HG03342 (cell line): ENCODE measurements around the gene F3.
A peak's percentile ranks its signal among the peaks of the same experiment; 100 is the strongest.

Experiments used
- ATAC-seq: cut with Tn5 transposase; IDR thresholded peaks from one replicate; pipeline ENCODE4 v1.9.1; 2021; ENCODE audit warnings: mild to moderate bottlenecking, moderate library complexity; ENCODE audit not compliant: unreplicated experiment

The F3 gene

GRCh38 chr1:94528826-94529225 lies 12.7 kb downstream of the F3 start:
- no peak for ATAC-seq

GRCh38 chr1:94528299-94528698 lies 13.3 kb downstream of the F3 start:
- no peak for ATAC-seq

GRCh38 chr1:94527447-94528031 lies 14.0 kb downstream of the F3 start:
- no peak for ATAC-seq

GRCh38 chr1:94526152-94526980 lies 15.2 kb downstream of the F3 start:
- no peak for ATAC-seq

GRCh38 chr1:94524531-94524930 lies 17.0 kb downstream of the F3 start:
- no peak for ATAC-seq

GRCh38 chr1:94522304-94522703 lies 19.3 kb downstream of the F3 start:
- ATAC-seq: no peak

- no peak for ATAC-seq
These were observed 22.2 kb downstream of the F3 start for GRCh38 chr1:94519351-94519750.

- ATAC-seq: no peak
These were observed 26.1 kb downstream of the F3 start for GRCh38 chr1:94515296-94515947.

- no peak for ATAC-seq
These were observed 27.3 kb downstream of the F3 start for GRCh38 chr1:94514095-94514727.

GRCh38 chr1:94512816-94513215 lies 28.7 kb downstream of the F3 start:
- no peak for ATAC-seq

GRCh38 chr1:94504601-94505000 lies 37.0 kb downstream of the F3 start:
- no peak for ATAC-seq

- no peak for ATAC-seq
These were observed 38.4 kb downstream of the F3 start for GRCh38 chr1:94503153-94503552.

- no peak for ATAC-seq
These were observed 39.6 kb downstream of the F3 start for GRCh38 chr1:94501935-94502334.

- no peak for ATAC-seq
These were observed 40.1 kb downstream of the F3 start for GRCh38 chr1:94501426-94501825.

- no peak for ATAC-seq
These were observed 45.3 kb downstream of the F3 start for GRCh38 chr1:94496076-94496755.

- no peak for ATAC-seq
These were observed 51.0 kb downstream of the F3 start for GRCh38 chr1:94490556-94490955.

GRCh38 chr1:94486990-94487389 lies 54.6 kb downstream of the F3 start:
- no peak for ATAC-seq

GRCh38 chr1:94481473-94481933 lies 60.1 kb downstream of the F3 start:
- peak; percentile 93 for ATAC-seq

- ATAC-seq: no peak
These were observed 61.9 kb downstream of the F3 start for GRCh38 chr1:94479682-94480081.
